GM06990 (cell line): Measurements from ENCODE around the gene IL27RA.

ENCODE experiments used
- DNase-seq: peaks from one replicate; pipeline ENCODE4 v3.0.0-alpha.2; 2011; ENCODE audit not compliant: insufficient read length; ENCODE audit errors: extremely low read depth
- H3K27me3 ChIP-seq: replicated peaks from 2 replicates; pipeline ENCODE4 v1.6.0; 2011; ENCODE audit warnings: low read length; ENCODE audit not compliant: control insufficient read depth, insufficient read depth
- H3K36me3 ChIP-seq: 2 replicates; pipeline ENCODE4 v1.5.1; 2011; ENCODE audit warnings: low read length; ENCODE audit not compliant: control insufficient read depth, insufficient read depth
- H3K4me3 ChIP-seq: replicated peaks from 2 replicates; pipeline ENCODE4 v1.5.1; 2011; ENCODE audit warnings: low read depth, mild to moderate bottlenecking, control low read depth, low read length
- TF ChIP-seq, protein P1 (sequence below): IDR thresholded peaks from 2 replicates; pipeline ENCODE4 v1.5.1; 2011; ENCODE audit warnings: low read length, control low read depth, mild to moderate bottlenecking, inconsistent platforms; ENCODE audit not compliant: insufficient read depth, poor library complexity, severe bottlenecking

Gene IL27RA

GRCh38 chr19:14053500-14053899, 21.9 kb downstream of the IL27RA start:
- peaks cover 17% of the 10 kb centered on the region for H3K36me3 ChIP-seq
- TF ChIP-seq, protein P1, sequence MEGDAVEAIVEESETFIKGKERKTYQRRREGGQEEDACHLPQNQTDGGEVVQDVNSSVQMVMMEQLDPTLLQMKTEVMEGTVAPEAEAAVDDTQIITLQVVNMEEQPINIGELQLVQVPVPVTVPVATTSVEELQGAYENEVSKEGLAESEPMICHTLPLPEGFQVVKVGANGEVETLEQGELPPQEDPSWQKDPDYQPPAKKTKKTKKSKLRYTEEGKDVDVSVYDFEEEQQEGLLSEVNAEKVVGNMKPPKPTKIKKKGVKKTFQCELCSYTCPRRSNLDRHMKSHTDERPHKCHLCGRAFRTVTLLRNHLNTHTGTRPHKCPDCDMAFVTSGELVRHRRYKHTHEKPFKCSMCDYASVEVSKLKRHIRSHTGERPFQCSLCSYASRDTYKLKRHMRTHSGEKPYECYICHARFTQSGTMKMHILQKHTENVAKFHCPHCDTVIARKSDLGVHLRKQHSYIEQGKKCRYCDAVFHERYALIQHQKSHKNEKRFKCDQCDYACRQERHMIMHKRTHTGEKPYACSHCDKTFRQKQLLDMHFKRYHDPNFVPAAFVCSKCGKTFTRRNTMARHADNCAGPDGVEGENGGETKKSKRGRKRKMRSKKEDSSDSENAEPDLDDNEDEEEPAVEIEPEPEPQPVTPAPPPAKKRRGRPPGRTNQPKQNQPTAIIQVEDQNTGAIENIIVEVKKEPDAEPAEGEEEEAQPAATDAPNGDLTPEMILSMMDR = no peak
- peaks cover 1% of the 10 kb centered on the region for H3K27me3 ChIP-seq
- no peak for DNase-seq
- no peak overlapping the region for H3K4me3 ChIP-seq

DNA sequence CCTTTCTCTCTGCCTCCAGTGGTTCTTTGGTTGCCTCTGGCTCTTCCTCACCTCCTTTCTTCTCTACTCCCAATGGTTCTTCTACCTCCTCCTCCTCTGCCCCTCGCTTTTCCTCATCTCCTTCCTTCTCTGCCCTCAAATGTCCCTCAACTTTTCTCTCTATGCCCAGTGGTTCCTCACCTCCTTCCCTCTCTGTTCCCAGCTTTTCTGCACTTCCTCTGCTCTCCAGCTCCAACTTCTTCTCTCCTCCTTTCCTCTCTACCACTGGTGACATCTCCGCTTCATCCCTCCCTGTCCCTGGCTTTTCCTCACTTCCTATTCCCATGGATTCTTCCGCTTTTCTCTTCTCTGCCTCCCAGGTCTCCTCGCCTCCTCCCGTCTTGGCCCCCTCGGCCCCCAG, 22.5 kb downstream of the IL27RA start:
- no peak for DNase-seq
- H3K4me3 ChIP-seq = no peak overlapping the region
- TF ChIP-seq, protein P1 = no peak
- peaks cover 12% of the 10 kb centered on the region for H3K36me3 ChIP-seq
- H3K27me3 ChIP-seq = peaks cover 4% of the 10 kb centered on the region

GRCh38 chr19:14054721-14055120, 23.2 kb downstream of the IL27RA start:
- DNase-seq = no peak
- Histone ChIP-seq H3K27me3 (peaks cover 4% of the 10 kb centered on the region), H3K4me3 (no peak overlapping the region), H3K36me3 (peaks cover 11% of the 10 kb centered on the region)
- TF ChIP-seq, protein P1 = no peak

- DNase-seq = no peak
- H3K36me3 ChIP-seq = peaks cover 11% of the 10 kb centered on the region
- TF ChIP-seq, protein P1 = no peak
Measured at GRCh38 chr19:14055396-14055795, 23.8 kb downstream of the IL27RA start.

DNA sequence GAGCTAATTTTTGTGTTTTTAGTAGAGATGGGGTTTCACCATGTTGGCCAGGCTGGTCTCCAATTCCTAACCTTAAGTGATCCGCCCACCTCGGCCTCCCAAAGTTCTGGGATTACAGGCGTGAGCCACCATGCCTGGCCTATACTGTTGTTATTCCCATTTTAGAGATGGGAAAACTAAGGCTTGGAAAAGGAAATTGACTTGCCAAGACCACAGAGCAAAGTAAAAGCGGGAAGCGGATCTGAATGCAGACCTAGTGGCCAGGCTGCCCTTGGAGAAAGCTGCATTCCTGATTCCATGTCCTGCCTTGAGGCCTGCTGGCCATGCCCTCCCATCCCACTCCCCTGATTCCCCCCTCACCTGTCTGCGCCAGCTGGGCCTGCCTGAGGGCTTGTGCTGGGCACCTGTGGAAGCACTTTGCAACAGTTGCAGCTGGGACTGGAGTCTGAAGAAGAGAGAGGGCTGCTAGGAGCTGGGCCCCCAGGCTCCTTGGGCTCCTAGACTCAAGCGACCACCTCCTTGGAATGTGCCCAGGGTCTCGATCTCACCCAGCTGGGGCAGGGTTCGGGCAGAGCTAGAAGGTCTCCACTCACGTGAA, 24.6 kb downstream of the IL27RA start:
- TF ChIP-seq, protein P1 = no peak
- Histone ChIP-seq H3K36me3 (peaks cover 7% of the 10 kb centered on the region), H3K27me3 (peaks cover 6% of the 10 kb centered on the region), H3K4me3 (no peak overlapping the region)
- no peak for DNase-seq

More at GRCh38 chr19:14055396-14055795, 23.8 kb downstream of the IL27RA start:
- peaks cover 5% of the 10 kb centered on the region for H3K27me3 ChIP-seq
- no peak overlapping the region for H3K4me3 ChIP-seq
